ENCODE measurements around the gene CAMTA1.

DNA sequence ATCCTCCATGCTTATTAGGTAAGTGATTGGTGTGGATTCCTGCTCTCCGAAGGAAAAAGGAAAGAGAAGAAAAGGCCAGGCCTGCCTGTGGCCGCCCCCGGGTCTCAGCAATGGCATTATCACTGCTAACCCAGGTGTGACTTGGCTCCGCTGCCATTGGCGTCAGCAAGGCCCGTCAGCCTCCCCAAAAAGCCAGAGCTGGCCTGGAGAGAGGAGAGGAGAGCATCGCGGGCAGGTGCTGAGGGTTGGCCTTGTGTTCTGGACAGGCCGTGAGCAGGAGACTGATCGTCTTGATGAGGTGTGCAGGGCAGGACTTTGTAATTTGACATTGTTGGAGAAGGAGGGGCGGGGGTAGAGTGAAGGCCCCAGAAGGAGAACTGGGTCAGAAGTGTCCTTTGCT is 186.4 kb downstream of the CAMTA1 start:
- TF ChIP-seq, protein P1, sequence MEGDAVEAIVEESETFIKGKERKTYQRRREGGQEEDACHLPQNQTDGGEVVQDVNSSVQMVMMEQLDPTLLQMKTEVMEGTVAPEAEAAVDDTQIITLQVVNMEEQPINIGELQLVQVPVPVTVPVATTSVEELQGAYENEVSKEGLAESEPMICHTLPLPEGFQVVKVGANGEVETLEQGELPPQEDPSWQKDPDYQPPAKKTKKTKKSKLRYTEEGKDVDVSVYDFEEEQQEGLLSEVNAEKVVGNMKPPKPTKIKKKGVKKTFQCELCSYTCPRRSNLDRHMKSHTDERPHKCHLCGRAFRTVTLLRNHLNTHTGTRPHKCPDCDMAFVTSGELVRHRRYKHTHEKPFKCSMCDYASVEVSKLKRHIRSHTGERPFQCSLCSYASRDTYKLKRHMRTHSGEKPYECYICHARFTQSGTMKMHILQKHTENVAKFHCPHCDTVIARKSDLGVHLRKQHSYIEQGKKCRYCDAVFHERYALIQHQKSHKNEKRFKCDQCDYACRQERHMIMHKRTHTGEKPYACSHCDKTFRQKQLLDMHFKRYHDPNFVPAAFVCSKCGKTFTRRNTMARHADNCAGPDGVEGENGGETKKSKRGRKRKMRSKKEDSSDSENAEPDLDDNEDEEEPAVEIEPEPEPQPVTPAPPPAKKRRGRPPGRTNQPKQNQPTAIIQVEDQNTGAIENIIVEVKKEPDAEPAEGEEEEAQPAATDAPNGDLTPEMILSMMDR (IDR thresholded peaks at IDR 0.05), result no peak
- no peak for TF ChIP-seq EZH2 (IDR thresholded peaks at IDR 0.05)

Data from neural progenitor cell (in vitro differentiated cells).